GM18520 (cell line): ENCODE data around the gene PKNOX2.

Experiments used
- ATAC-seq: cut with Tn5 transposase; IDR thresholded peaks from one replicate; pipeline ENCODE4 v1.9.1; 2021; ENCODE audit not compliant: unreplicated experiment

The PKNOX2 gene

GRCh38 chr11:125401746-125402145 lies 237.2 kb downstream of the PKNOX2 start:
- ATAC-seq: no peak

GRCh38 chr11:125402435-125402834 lies 237.9 kb downstream of the PKNOX2 start:
- ATAC-seq: no peak

- no peak for ATAC-seq
Measured at GRCh38 chr11:125404157-125404810, 239.7 kb downstream of the PKNOX2 start.

GRCh38 chr11:125404811-125405790 lies 240.6 kb downstream of the PKNOX2 start:
- no peak for ATAC-seq

GRCh38 chr11:125407046-125407445 lies 242.5 kb downstream of the PKNOX2 start:
- ATAC-seq: no peak

- ATAC-seq: no peak
Measured at GRCh38 chr11:125408311-125408711, 243.8 kb downstream of the PKNOX2 start.

GRCh38 chr11:125410091-125410490 lies 245.5 kb downstream of the PKNOX2 start:
- ATAC-seq: no peak

GRCh38 chr11:125412177-125412496 lies 247.6 kb downstream of the PKNOX2 start:
- ATAC-seq: no peak

GRCh38 chr11:125412509-125412908 lies 248.0 kb downstream of the PKNOX2 start:
- no peak for ATAC-seq

- no peak for ATAC-seq
Measured at GRCh38 chr11:125413226-125413625, 248.7 kb downstream of the PKNOX2 start.

- ATAC-seq: no peak
Measured at GRCh38 chr11:125414121-125414520, 249.6 kb downstream of the PKNOX2 start.

- no peak for ATAC-seq
Measured at GRCh38 chr11:125416981-125417935, 252.7 kb downstream of the PKNOX2 start.

GRCh38 chr11:125418396-125418795 lies 253.8 kb downstream of the PKNOX2 start:
- ATAC-seq: no peak

GRCh38 chr11:125422681-125423080 lies 258.1 kb downstream of the PKNOX2 start:
- no peak for ATAC-seq

GRCh38 chr11:125423247-125423849 lies 258.8 kb downstream of the PKNOX2 start:
- no peak for ATAC-seq

GRCh38 chr11:125425601-125426000 lies 261.1 kb downstream of the PKNOX2 start:
- no peak for ATAC-seq

- no peak for ATAC-seq
Measured at GRCh38 chr11:125426818-125427528, 262.4 kb downstream of the PKNOX2 start.

GRCh38 chr11:125428486-125429173 lies 264.1 kb downstream of the PKNOX2 start:
- no peak for ATAC-seq

- ATAC-seq: no peak
Measured at GRCh38 chr11:125429174-125429707, 264.7 kb downstream of the PKNOX2 start.
